Measurements from ENCODE around the gene TK2.

DNA sequence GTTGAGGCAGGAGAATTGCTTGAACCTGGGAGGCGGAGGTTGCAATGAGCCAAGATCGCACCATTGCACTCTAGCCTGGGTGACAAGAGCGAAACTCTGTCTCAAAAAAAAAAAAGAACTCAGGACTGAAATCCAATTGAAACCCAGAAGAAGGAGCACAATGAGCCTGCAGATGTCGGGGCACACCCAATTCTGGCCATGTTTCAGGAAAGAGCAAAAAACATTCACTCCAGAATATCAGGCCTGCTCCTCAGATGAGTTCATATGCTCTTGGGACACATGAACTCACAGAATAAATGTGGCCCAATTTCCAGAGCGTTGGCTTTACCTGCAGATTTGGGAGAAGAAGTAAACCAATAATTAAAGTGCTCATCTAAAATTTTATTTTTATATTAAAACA lies 26.4 kb upstream of the TK2 start:
- TF ChIP-seq, protein P1, sequence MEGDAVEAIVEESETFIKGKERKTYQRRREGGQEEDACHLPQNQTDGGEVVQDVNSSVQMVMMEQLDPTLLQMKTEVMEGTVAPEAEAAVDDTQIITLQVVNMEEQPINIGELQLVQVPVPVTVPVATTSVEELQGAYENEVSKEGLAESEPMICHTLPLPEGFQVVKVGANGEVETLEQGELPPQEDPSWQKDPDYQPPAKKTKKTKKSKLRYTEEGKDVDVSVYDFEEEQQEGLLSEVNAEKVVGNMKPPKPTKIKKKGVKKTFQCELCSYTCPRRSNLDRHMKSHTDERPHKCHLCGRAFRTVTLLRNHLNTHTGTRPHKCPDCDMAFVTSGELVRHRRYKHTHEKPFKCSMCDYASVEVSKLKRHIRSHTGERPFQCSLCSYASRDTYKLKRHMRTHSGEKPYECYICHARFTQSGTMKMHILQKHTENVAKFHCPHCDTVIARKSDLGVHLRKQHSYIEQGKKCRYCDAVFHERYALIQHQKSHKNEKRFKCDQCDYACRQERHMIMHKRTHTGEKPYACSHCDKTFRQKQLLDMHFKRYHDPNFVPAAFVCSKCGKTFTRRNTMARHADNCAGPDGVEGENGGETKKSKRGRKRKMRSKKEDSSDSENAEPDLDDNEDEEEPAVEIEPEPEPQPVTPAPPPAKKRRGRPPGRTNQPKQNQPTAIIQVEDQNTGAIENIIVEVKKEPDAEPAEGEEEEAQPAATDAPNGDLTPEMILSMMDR (IDR thresholded peaks at IDR 0.05) = no peak
- TF ChIP-seq POLR2AphosphoS5 (IDR thresholded peaks at IDR 0.05) = no peak
- TF ChIP-seq POLR2A (IDR thresholded peaks at IDR 0.05) = no peak

Measured in transverse colon (tissue), 4 donors.